Cardiac muscle cell (in vitro differentiated cells and primary cell): Measurements from ENCODE around the gene HLA-DOB. TPM values are rescaled to one million over a fixed set of nuclear protein-coding genes. Genes with fewer than 3 reads are reported as not detected.
"Not testable (repeated sequence)": the region's sequence is repeated elsewhere in the genome, so short reads cannot be mapped to it uniquely, and the experiment has no call there.

Experiments used
- DNase-seq, 2 donors: peaks; one replicate each; pipeline versions ENCODE4 v3.0.0 to v3.0.0-alpha.2; 2010 to 2017; ENCODE audit warnings: low read depth in 1 of 2, low spot score in 1 of 2
- H3K27ac ChIP-seq: fragments of 200-600 bp; sonication (generic); 2 replicates; pipeline ENCODE4 v1.5.1; 2016
- H3K27me3 ChIP-seq: fragments of 200-600 bp; sonication (generic); 2 replicates; pipeline ENCODE4 v1.6.0; 2016; ENCODE audit warnings: control low read depth
- H3K36me3 ChIP-seq: fragments of 200-600 bp; sonication (generic); 2 replicates; pipeline ENCODE4 v1.5.1; 2016; ENCODE audit warnings: control low read depth
- H3K4me1 ChIP-seq: fragments of 200-600 bp; sonication (generic); 2 replicates; pipeline ENCODE4 v1.8.1; 2017; ENCODE audit warnings: low read depth, mild to moderate bottlenecking, mixed run types
- H3K4me3 ChIP-seq: fragments of 200-600 bp; sonication (generic); 2 replicates; pipeline ENCODE4 v1.5.1; 2016; ENCODE audit warnings: mild to moderate bottlenecking
- H3K9me3 ChIP-seq: fragments of 200-600 bp; sonication (generic); 2 replicates; pipeline ENCODE4 v1.5.1; 2017; ENCODE audit warnings: low read depth, mild to moderate bottlenecking, control low read depth
- polyA plus RNA-seq: library from polyadenylated mRNA; unstranded; fragments of >200 nt; fragmentation: Nextera tagmentation; extraction: Ambion mirVana; gene quantifications from 2 replicates; pipeline ENCODE4 v1.2.1, GENCODE V29; 2016
- total RNA-seq: library from RNA; depleted of rRNA; stranded (reverse); fragments of >200 nt; gene quantifications from 2 replicates; pipeline ENCODE4 v1.2.3, GENCODE V29; 2016
- TF ChIP-seq, protein P1 (sequence below): IDR thresholded peaks from 2 replicates; pipeline ENCODE4 v1.5.1; 2012; ENCODE audit warnings: low read depth, mild to moderate bottlenecking, low read length

HLA-DOB gene
- total and polyA plus RNA-seq, 2 experiments from 2014 or later: not detected

DNA sequence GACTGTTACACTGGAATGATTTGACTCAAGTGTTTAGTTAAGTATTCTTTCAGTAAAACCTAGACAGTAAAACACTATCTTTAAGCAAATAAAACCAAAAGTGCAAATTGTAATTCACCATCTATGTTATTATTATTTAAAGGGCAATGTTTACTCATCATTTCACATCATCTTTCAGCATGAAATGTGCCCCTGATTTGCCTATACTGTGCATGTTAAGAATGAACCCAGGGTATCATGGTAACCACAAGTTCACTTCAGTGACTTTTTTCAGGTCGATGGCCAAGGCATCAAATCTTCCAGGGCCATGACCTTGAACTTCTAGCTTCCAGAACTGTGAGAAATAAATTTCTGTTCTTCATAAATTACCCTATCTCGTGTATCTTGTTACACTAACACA lies 2.1 kb upstream of the HLA-DOB start:
- H3K27ac ChIP-seq: no peak overlapping the region
- TF ChIP-seq, protein P1, sequence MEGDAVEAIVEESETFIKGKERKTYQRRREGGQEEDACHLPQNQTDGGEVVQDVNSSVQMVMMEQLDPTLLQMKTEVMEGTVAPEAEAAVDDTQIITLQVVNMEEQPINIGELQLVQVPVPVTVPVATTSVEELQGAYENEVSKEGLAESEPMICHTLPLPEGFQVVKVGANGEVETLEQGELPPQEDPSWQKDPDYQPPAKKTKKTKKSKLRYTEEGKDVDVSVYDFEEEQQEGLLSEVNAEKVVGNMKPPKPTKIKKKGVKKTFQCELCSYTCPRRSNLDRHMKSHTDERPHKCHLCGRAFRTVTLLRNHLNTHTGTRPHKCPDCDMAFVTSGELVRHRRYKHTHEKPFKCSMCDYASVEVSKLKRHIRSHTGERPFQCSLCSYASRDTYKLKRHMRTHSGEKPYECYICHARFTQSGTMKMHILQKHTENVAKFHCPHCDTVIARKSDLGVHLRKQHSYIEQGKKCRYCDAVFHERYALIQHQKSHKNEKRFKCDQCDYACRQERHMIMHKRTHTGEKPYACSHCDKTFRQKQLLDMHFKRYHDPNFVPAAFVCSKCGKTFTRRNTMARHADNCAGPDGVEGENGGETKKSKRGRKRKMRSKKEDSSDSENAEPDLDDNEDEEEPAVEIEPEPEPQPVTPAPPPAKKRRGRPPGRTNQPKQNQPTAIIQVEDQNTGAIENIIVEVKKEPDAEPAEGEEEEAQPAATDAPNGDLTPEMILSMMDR: no peak
- H3K27me3 ChIP-seq: no peaks in the 10 kb centered on the region
- H3K4me1 ChIP-seq: no peaks in the 10 kb centered on the region
- no peaks in the 10 kb centered on the region for H3K9me3 ChIP-seq
- no peaks in the 10 kb centered on the region for H3K36me3 ChIP-seq
- H3K4me3 ChIP-seq: no peak overlapping the region
- no peak for DNase-seq

DNA sequence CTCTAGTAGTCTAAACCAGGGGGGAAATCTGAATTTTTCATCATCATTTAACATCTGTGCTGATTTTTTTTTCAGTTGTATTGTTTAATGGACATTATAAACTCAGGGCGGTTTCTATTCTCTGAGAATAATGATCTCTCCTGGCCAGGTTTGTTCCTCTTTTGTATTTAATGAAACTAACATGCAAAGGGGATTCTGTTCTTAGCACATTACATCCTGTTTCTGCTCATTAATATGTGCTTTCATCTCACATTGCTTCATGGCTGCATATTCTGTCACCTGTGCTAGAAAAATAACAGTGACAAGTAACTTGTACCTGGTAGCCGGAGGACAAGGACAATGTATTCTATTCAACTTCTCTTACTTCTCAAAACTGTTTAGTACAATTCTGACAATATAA lies 806 bp downstream of the HLA-DOB start:
- Histone ChIP-seq H3K27ac (no peak overlapping the region), H3K9me3 (no peaks in the 10 kb centered on the region), H3K36me3 (no peaks in the 10 kb centered on the region), H3K4me1 (no peaks in the 10 kb centered on the region), H3K27me3 (peaks cover 7% of the 10 kb centered on the region), H3K4me3 (no peak overlapping the region)
- DNase-seq: no peak
- TF ChIP-seq, protein P1: no peak

DNA sequence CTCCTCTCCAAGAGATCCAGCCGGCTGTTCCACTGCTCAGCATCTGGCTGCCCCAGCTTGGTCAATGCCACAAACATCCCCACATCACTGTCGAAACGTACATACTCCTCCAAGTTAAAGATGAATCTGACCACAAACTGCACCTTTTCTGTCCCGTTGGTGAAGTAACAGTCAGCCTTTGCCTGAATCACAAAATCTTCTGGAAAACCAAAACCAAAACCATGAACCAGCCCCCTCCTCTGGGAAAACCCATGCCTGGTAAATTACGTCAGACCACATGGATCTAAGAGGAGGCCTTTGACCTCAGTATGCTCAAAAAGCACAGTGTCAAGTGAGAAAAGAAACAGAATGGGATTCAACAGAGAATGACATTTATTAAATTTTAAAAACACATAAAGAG lies 1.7 kb downstream of the HLA-DOB start:
- peak in 1 of 2 donors; percentile 24 for DNase-seq
- H3K27ac ChIP-seq: no peak overlapping the region
- H3K36me3 ChIP-seq: no peaks in the 10 kb centered on the region
- TF ChIP-seq, protein P1: no peak
- H3K4me3 ChIP-seq: no peak overlapping the region
- H3K9me3 ChIP-seq: no peaks in the 10 kb centered on the region
- peaks cover 7% of the 10 kb centered on the region for H3K27me3 ChIP-seq
- no peaks in the 10 kb centered on the region for H3K4me1 ChIP-seq

DNA sequence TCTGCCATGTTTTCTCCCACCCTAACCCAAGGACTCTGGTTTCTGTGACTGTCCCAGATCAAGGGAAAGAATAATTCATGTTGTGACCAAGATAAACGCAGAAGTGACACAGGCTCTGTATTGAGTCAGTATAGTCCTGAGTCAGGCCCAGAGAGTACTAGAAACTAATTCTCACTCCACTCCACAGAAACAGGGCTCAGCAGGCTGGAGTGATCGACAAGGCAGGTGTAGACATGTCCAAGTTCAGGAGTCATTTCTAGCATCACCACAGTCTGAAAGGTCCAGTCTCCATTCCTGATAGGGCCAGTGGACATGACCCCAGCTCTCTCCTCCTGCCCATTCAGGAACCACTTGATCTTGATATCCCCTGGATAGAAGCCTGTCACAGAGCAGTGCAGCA lies 2.7 kb downstream of the HLA-DOB start:
- no peaks in the 10 kb centered on the region for H3K4me1 ChIP-seq
- H3K36me3 ChIP-seq: no peaks in the 10 kb centered on the region
- H3K27ac ChIP-seq: no peak overlapping the region
- H3K4me3 ChIP-seq: no peak overlapping the region
- peaks cover 7% of the 10 kb centered on the region for H3K27me3 ChIP-seq
- DNase-seq: no peak
- H3K9me3 ChIP-seq: no peaks in the 10 kb centered on the region
- TF ChIP-seq, protein P1: no peak

DNA sequence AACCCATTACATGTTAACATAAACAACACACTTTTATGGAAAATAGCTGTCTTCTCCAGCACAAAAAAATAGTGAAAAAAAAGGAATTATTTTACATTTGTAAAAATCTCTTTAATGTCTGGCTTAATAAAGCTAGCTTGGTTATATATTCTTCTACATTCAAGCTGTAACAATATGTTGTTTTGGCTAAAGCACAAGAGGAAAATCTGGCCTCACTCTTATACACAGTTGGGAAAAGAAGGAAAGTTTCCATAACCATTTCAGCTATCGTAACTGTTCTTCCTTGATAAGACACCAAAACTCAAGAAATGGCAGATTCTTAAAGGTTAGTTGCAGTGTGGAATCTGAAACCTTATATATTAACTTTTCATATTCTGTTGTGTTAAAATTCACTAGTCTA lies 7.6 kb downstream of the HLA-DOB start:
- H3K9me3 ChIP-seq: no peaks in the 10 kb centered on the region
- no peak overlapping the region for H3K27ac ChIP-seq
- H3K4me3 ChIP-seq: no peak overlapping the region
- no peak for DNase-seq
- TF ChIP-seq, protein P1: no peak
- H3K4me1 ChIP-seq: no peaks in the 10 kb centered on the region
- H3K36me3 ChIP-seq: no peaks in the 10 kb centered on the region
- peaks cover 7% of the 10 kb centered on the region for H3K27me3 ChIP-seq

DNA sequence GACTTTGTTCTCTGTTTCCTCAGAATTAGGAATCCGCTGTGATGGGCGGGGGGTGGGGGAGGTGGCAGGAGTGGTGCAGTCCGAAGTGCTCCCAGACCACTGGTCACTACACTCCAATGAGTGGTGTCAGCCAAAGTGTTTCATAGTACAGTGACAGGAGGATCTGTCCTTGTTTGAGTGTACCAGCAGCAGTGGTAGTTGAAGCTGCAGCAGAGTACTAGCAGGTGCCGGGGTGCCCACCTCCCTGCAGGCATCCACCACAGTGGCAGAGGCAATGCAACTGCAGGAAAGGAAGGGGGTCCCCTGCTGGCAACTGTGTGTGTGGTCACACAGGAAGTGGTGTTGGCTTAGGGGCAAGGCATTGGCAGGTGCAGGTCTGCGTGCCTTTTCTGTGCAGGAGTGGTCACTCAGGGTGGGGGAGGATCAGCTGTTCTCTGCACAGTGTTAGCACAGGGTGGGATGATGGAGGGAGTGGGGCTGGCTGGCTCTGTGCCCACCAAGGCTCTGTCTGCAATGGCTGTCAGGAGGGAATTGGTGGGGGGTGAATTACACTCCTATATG lies 9.7 kb downstream of the HLA-DOB start:
- H3K4me3 ChIP-seq: no peak overlapping the region
- DNase-seq: no peak
- peaks cover 4% of the 10 kb centered on the region for H3K27me3 ChIP-seq
- no peak overlapping the region for H3K27ac ChIP-seq
- H3K9me3 ChIP-seq: no peaks in the 10 kb centered on the region
- TF ChIP-seq, protein P1: no peak
- no peaks in the 10 kb centered on the region for H3K4me1 ChIP-seq
- no peaks in the 10 kb centered on the region for H3K36me3 ChIP-seq

DNA sequence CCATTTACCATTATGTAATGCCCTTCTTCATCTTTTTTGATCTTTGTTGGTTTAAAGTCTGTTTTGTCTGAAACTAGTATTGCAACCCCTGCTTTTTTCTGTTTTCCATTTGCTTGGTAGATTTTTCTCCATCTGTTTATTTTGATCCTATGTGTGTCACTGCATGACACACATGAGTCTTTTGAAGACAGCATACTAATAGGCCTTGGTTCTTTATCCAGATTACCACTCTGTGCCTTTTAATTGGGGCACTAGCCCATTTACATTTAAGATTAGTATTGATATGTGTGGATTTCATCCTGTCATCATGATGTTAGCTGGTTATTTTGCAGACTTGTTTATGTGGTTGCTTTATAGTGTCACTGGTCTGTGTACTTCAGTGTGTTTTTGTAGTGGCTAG lies 11.4 kb downstream of the HLA-DOB start:
- not testable (repeated sequence) for H3K27me3 ChIP-seq, H3K4me1 ChIP-seq, H3K9me3 ChIP-seq, H3K36me3 ChIP-seq, DNase-seq, H3K27ac ChIP-seq, H3K4me3 ChIP-seq
